IMR-90 (cell line): ENCODE data around the gene SHISA8. TPM values are rescaled to one million over a fixed set of nuclear protein-coding genes. Genes with fewer than 3 reads are reported as not detected.

Experiments used
- ATAC-seq: fragments of 200-7000 bp; cut with Tn5 transposase; 2 replicates; pipeline ENCODE4 v1.9.1; 2020; ENCODE audit warnings: low read depth, mild to moderate bottlenecking, moderate library complexity
- BruUV-seq: library from RNA; stranded (reverse); fragments of 400-500 nt; replicated peaks from 2 replicates; lab custom pipeline; 2021; lab: Mats Ljungman, UMichigan
- CTCF ChIA-PET: fragments of 300-600 bp; formaldehyde crosslinking; extraction: SDS; loops from one replicate; lab custom pipeline; 2021; ENCODE audit warnings: antibody characterized with exemption; lab: Yijun Ruan, JAX
- POLR2A ChIA-PET: fragments of 300-600 bp; sonication (Branson Sonifier 250); formaldehyde crosslinking; loops from one replicate; lab custom pipeline; 2022; ENCODE audit warnings: antibody characterized with exemption; ENCODE audit not compliant: unreplicated experiment; lab: Charles Lee
- DNase-seq: peaks from one replicate; pipeline ENCODE4 v3.0.0; 2013
- H2AFZ ChIP-seq: replicated peaks from 2 replicates; pipeline ENCODE3; 2013; ENCODE audit warnings: low read length, mild to moderate bottlenecking; ENCODE audit not compliant: poor library complexity
- H2AK5ac ChIP-seq: 2 replicates; pipeline ENCODE4 v1.6.1; 2013; ENCODE audit warnings: low read depth, low read length, inconsistent platforms
- H2AK9ac ChIP-seq: replicated peaks from 2 replicates; pipeline ENCODE3; 2013; ENCODE audit warnings: mild to moderate bottlenecking, low read depth, low read length, moderate library complexity; ENCODE audit not compliant: poor library complexity
- H2BK120ac ChIP-seq: 2 replicates; pipeline ENCODE4 v1.6.1; 2013; ENCODE audit warnings: low read depth, low read length, inconsistent platforms
- H2BK15ac ChIP-seq: 3 replicates; pipeline ENCODE4 v1.6.1; 2013; ENCODE audit warnings: low read depth, low read length, inconsistent platforms
- H2BK20ac ChIP-seq: 2 replicates; pipeline ENCODE4 v1.6.1; 2013; ENCODE audit warnings: low read depth, mild to moderate bottlenecking, inconsistent platforms, low read length, moderate library complexity
- H2BK5ac ChIP-seq: 2 replicates; pipeline ENCODE4 v1.6.1; 2013; ENCODE audit warnings: mild to moderate bottlenecking, low read depth, low read length, inconsistent platforms; ENCODE audit not compliant: poor library complexity, severe bottlenecking
- H3K14ac ChIP-seq: replicated peaks from 2 replicates; pipeline ENCODE4 v1.6.1; 2013; ENCODE audit warnings: low read depth, low read length, inconsistent platforms
- H3K18ac ChIP-seq: 2 replicates; pipeline ENCODE4 v1.6.1; 2013; ENCODE audit warnings: low read depth, low read length, control low read depth
- H3K23ac ChIP-seq: 2 replicates; pipeline ENCODE4 v1.6.1; 2013; ENCODE audit warnings: low read depth, low read length, inconsistent platforms
- H3K27ac ChIP-seq: 2 replicates; pipeline ENCODE4 v1.5.1; 2013; ENCODE audit warnings: mild to moderate bottlenecking, control low read depth, low read length; ENCODE audit not compliant: insufficient read depth
- H3K27me3 ChIP-seq: 2 replicates; pipeline ENCODE4 v1.6.1; 2013; ENCODE audit warnings: low read length; ENCODE audit not compliant: control insufficient read depth, insufficient read depth
- H3K36me3 ChIP-seq: 2 replicates; pipeline ENCODE4 v1.6.1; 2013; ENCODE audit warnings: low read length, mixed read lengths; ENCODE audit not compliant: control insufficient read depth, insufficient read depth
- H3K4ac ChIP-seq: 2 replicates; pipeline ENCODE4 v1.6.1; 2013; ENCODE audit warnings: low read depth, low read length, inconsistent platforms
- H3K4me1 ChIP-seq: 2 replicates; pipeline ENCODE4 v1.6.1; 2013; ENCODE audit warnings: low read length, mixed read lengths; ENCODE audit not compliant: control insufficient read depth, insufficient read depth
- H3K4me2 ChIP-seq: 2 replicates; pipeline ENCODE4 v1.6.1; 2013; ENCODE audit warnings: low read depth, mild to moderate bottlenecking, control low read depth, low read length, moderate library complexity
- H3K4me3 ChIP-seq: 2 replicates; pipeline ENCODE4 v1.5.1; 2013; ENCODE audit warnings: low read depth, mild to moderate bottlenecking, control low read depth, low read length, moderate library complexity; ENCODE audit not compliant: insufficient read depth
- H3K56ac ChIP-seq: 2 replicates; pipeline ENCODE4 v1.6.1; 2013; ENCODE audit warnings: low read length, inconsistent platforms; ENCODE audit not compliant: insufficient read depth; ENCODE audit errors: extremely low read depth
- H3K79me1 ChIP-seq, 2 experiments: 2 replicates each; pipeline ENCODE4 v1.6.1; 2013; ENCODE audit warnings: low read length in 2 of 2, inconsistent platforms in 1 of 2, low read depth in 1 of 2
- H3K9ac ChIP-seq: 2 replicates; pipeline ENCODE4 v1.6.1; 2013; ENCODE audit warnings: low read depth, low read length, control low read depth
- H3K9me1 ChIP-seq: 2 replicates; pipeline ENCODE4 v1.6.1; 2013; ENCODE audit warnings: low read length, inconsistent platforms; ENCODE audit not compliant: insufficient read depth
- H3K9me3 ChIP-seq: 2 replicates; pipeline ENCODE4 v1.6.1; 2013; ENCODE audit warnings: low read length; ENCODE audit not compliant: control insufficient read depth, insufficient read depth
- H4K20me1 ChIP-seq: 2 replicates; pipeline ENCODE4 v1.6.1; 2013; ENCODE audit warnings: low read length, inconsistent platforms; ENCODE audit not compliant: insufficient read depth
- H4K5ac ChIP-seq: 2 replicates; pipeline ENCODE4 v1.6.1; 2013; ENCODE audit warnings: mild to moderate bottlenecking, low read depth, low read length, control low read depth
- H4K8ac ChIP-seq, 2 experiments: 2 replicates each; pipeline ENCODE4 v1.6.1; 2013; ENCODE audit warnings: low read depth in 2 of 2, low read length in 2 of 2, control low read depth in 1 of 2, inconsistent platforms in 1 of 2
- H4K91ac ChIP-seq: 2 replicates; pipeline ENCODE4 v1.6.1; 2013; ENCODE audit warnings: low read depth, low read length, inconsistent platforms; ENCODE audit not compliant: insufficient read depth
- CHD1 ChIP-seq: IDR thresholded peaks from 2 replicates; pipeline ENCODE4 v1.6.1; 2012; ENCODE audit warnings: low read depth, low read length, improper control_type of control experiment
- RAD21 ChIP-seq: IDR thresholded peaks from 2 replicates; pipeline ENCODE4 v1.6.1; 2012; ENCODE audit warnings: low read length, improper control_type of control experiment
- RFX5 ChIP-seq: IDR thresholded peaks from 2 replicates; pipeline ENCODE4 v1.8.0; 2012; ENCODE audit warnings: low read depth, mild to moderate bottlenecking, low read length, moderate library complexity
- SMC3 ChIP-seq: fragments of 150-350 bp; IDR thresholded peaks from 2 replicates; pipeline ENCODE4 v1.6.1; 2016; ENCODE audit warnings: low read depth, mild to moderate bottlenecking, antibody characterized with exemption, low read length, moderate library complexity
- WGBS, 2 experiments: methylation state at CpG; one replicate each; pipeline versions ENCODE4 v1.1.5 to v1.1.7; 2013; ENCODE audit warnings: missing lambda C conversion rate in 2 of 2; ENCODE audit not compliant: insufficient read length in 1 of 2; ENCODE audit errors: extremely low coverage in 2 of 2; 5-methylcytosine and 5-hydroxymethylcytosine counted together
- dilution Hi-C: fragments of 300-500 bp; cut with HindIII; formaldehyde crosslinking; loops from one replicate; pipeline ENCODE4 v1.14.3; 2018; ENCODE audit warnings: low sequenced_read_pairs; ENCODE audit not compliant: unreplicated experiment
- in situ Hi-C: fragments of 300-500 bp; cut with MboI; formaldehyde crosslinking; loops from 3 replicates; pipeline ENCODE4 v1.14.3; 2019; ENCODE audit warnings: low sequenced_read_pairs, inconsistent platforms, mixed read lengths
- intact Hi-C: fragments of 100-400 bp; cut with micrococcal nuclease; formaldehyde crosslinking; loops from 2 replicates; pipeline ENCODE4 v1.10.0; 2022
- polyA plus RNA-seq, 3 experiments: library from polyadenylated mRNA; depleted of rRNA; stranded (reverse); fragments of >200 nt; gene quantifications; 2 replicates each; pipeline ENCODE4 v1.2.3, GENCODE V29; 2012; ENCODE audit warnings: low replicate concordance in 1 of 3
- total RNA-seq: library from RNA; depleted of rRNA; stranded (reverse); fragments of >200 nt; gene quantifications from 2 replicates; pipeline ENCODE4 v1.2.3, GENCODE V29; 2012
- TF ChIP-seq, protein P1 (sequence below): fragments of 150-350 bp; IDR thresholded peaks from 2 replicates; pipeline ENCODE4 v1.6.1; 2016; ENCODE audit warnings: low read depth, mild to moderate bottlenecking, low read length, moderate library complexity, borderline replicate concordance
- TF ChIP-seq, protein P2 (sequence below): conservative IDR thresholded peaks from 2 replicates; pipeline ENCODE4 v1.5.1; 2012; ENCODE audit warnings: mild to moderate bottlenecking, low read depth, low read length, improper control_type of control experiment

Gene SHISA8
- total and polyA plus RNA-seq, 2 of the 4 experiments (the other 2 are of a cell fraction) = not detected

DNA sequence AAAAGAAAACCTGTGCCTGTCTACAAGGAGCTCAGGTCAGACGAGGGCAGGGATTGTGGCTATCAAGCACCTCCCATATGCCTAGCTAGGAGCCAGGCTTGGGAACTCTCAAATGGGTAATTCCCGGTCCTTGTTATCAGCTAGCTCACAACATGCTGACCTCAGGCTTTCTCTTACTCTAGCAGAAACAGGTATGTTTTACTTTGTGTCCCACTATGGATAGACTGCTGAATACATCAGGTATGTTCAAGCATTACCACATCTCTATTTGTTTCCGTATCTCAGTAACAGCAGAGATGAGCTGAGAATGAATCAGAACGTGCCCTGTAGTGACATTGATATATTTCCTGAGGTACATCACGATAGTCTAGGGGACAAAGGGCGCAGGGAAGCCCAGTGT, 29.4 kb downstream of the SHISA8 start:
- dilution Hi-C loops = no loop called here
- POLR2A ChIA-PET = no interaction called here

More for the DNA sequence above, 29.4 kb downstream of the SHISA8 start:
- H3K4me3 ChIP-seq = no peak overlapping the region
- H3K27ac ChIP-seq = no peak overlapping the region
- in situ Hi-C loops = no loop called here
- 0 out of 4 replicates have a peak, but pooled peaks cover 0 to 3% of the 10 kb centered on the region in 2 experiments for H3K79me1 ChIP-seq
- no peaks in the 10 kb centered on the region; the same call in none of the 2 replicates for H3K9me1 ChIP-seq
- no peak overlapping the region for H4K91ac ChIP-seq
- no peak overlapping the region for H3K18ac ChIP-seq
- H2BK120ac ChIP-seq = no peak overlapping the region
- H2BK5ac ChIP-seq = no peak overlapping the region
- no CpG with 5 or more reads among the region's 6 CpGs for WGBS, 2 experiments
- intact Hi-C loops = no loop called here
- H3K23ac ChIP-seq = no peak overlapping the region
- H3K9me3 ChIP-seq = no peaks in the 10 kb centered on the region
- H3K4me2 ChIP-seq = no peak overlapping the region
- H3K14ac ChIP-seq = no peak overlapping the region
- no peak overlapping the region for H2AK5ac ChIP-seq
- BruUV-seq = no TSS peak
- peaks cover 49% of the 10 kb centered on the region for H3K36me3 ChIP-seq
- H2AFZ ChIP-seq = no peak overlapping the region
- no peak overlapping the region for H2BK15ac ChIP-seq
- no peak overlapping the region for H2AK9ac ChIP-seq
- H2BK20ac ChIP-seq = no peak overlapping the region
- no peaks in the 10 kb centered on the region; the same call in 1 of the 2 replicates for H4K20me1 ChIP-seq
- no peak overlapping the region for H4K5ac ChIP-seq
- no peak overlapping the region for H3K56ac ChIP-seq
- no peak for ATAC-seq
- H3K27me3 ChIP-seq = no peaks in the 10 kb centered on the region
- no peak overlapping the region for H4K8ac ChIP-seq
- CTCF ChIA-PET = no interaction called here
- no peak overlapping the region for H3K4ac ChIP-seq
- TF ChIP-seq SMC3 (no peak), RAD21 (no peak), CHD1 (no peak), RFX5 (no peak)
- TF ChIP-seq, protein P1, sequence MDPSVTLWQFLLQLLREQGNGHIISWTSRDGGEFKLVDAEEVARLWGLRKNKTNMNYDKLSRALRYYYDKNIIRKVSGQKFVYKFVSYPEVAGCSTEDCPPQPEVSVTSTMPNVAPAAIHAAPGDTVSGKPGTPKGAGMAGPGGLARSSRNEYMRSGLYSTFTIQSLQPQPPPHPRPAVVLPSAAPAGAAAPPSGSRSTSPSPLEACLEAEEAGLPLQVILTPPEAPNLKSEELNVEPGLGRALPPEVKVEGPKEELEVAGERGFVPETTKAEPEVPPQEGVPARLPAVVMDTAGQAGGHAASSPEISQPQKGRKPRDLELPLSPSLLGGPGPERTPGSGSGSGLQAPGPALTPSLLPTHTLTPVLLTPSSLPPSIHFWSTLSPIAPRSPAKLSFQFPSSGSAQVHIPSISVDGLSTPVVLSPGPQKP = no peak
- TF ChIP-seq, protein P2, sequence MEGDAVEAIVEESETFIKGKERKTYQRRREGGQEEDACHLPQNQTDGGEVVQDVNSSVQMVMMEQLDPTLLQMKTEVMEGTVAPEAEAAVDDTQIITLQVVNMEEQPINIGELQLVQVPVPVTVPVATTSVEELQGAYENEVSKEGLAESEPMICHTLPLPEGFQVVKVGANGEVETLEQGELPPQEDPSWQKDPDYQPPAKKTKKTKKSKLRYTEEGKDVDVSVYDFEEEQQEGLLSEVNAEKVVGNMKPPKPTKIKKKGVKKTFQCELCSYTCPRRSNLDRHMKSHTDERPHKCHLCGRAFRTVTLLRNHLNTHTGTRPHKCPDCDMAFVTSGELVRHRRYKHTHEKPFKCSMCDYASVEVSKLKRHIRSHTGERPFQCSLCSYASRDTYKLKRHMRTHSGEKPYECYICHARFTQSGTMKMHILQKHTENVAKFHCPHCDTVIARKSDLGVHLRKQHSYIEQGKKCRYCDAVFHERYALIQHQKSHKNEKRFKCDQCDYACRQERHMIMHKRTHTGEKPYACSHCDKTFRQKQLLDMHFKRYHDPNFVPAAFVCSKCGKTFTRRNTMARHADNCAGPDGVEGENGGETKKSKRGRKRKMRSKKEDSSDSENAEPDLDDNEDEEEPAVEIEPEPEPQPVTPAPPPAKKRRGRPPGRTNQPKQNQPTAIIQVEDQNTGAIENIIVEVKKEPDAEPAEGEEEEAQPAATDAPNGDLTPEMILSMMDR = no peak
- DNase-seq = no peak
- H3K9ac ChIP-seq = no peak overlapping the region
- H3K4me1 ChIP-seq = no peaks in the 10 kb centered on the region; the same call in 1 of the 2 replicates
